CD4-positive, alpha-beta T cell treated with Interleukin-2 at 100 ng/mL for 4 hours (primary cell): ENCODE data around the gene XIRP1.
"Not testable (repeated sequence)": the region's sequence is repeated elsewhere in the genome, so short reads cannot be mapped to it uniquely, and the experiment has no call there.

Experiments used
- DNase-seq: peaks from one replicate; pipeline ENCODE4 v3.0.0-alpha.2; 2020; ENCODE audit warnings: low spot score

The XIRP1 gene

GRCh38 chr3:39185326-39185958 lies 7.0 kb downstream of the XIRP1 start:
- no peak for DNase-seq

DNA sequence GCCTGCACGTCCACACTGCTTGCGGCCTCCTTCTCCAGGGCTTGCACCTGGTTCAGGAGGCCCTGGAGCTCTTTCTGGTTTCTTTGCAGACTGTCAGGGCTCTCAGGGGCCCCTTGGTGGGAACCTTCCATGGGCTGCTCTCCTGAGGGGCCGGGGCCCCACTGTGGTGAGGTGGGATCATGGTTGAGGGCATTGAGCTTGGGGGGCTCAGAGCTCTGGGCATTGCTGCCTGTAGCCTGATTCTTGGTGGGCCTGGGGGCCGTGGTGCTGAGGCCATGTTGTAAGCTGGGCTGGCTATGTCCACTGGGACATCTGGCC lies 7.5 kb downstream of the XIRP1 start:
- DNase-seq: no peak

DNA sequence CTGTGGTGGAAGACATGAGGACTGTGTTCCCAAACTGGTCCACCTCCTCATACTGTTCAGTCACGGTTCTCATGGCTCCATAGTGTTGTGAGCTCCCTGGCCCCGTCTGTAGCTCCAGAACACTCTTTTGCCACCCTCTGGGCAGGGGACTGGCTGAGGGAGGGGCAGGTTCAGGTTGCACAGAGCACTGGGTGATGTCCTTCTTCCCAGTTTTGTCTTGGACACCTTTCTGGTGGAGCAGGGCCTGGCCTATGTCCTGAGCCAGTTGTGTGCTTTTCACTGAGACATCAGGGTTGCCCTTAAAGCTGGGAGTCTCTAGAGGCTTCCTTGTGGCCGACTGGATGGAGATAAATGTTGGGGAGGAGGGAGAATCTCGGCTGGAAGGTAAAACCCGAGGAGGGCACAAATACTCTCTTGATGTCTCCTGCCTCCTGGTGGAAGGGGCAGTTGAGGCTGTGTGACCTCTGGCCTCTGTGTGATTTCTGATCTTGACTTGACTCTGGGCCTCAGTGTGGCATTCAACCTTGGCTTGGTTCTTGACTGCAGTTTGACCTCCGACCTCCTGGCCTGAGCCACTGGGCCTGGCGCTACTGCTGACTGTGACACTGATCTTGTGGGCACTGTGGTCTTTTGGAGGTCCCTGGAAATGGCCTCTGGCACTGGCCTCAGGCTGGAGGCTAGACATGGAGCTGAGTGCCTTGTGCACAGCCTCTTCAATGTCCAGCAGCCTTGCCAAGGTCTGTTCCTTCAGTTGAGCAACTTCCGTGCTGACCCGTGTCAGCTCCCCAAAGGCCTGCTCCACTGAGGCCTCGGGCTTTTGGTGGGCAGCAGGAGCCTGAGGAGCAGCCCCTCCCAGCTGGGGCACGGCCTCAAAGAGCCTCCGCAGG lies 8.1 kb downstream of the XIRP1 start:
- no peak for DNase-seq

GRCh38 chr3:39183211-39184080 lies 8.9 kb downstream of the XIRP1 start:
- DNase-seq: no peak

DNA sequence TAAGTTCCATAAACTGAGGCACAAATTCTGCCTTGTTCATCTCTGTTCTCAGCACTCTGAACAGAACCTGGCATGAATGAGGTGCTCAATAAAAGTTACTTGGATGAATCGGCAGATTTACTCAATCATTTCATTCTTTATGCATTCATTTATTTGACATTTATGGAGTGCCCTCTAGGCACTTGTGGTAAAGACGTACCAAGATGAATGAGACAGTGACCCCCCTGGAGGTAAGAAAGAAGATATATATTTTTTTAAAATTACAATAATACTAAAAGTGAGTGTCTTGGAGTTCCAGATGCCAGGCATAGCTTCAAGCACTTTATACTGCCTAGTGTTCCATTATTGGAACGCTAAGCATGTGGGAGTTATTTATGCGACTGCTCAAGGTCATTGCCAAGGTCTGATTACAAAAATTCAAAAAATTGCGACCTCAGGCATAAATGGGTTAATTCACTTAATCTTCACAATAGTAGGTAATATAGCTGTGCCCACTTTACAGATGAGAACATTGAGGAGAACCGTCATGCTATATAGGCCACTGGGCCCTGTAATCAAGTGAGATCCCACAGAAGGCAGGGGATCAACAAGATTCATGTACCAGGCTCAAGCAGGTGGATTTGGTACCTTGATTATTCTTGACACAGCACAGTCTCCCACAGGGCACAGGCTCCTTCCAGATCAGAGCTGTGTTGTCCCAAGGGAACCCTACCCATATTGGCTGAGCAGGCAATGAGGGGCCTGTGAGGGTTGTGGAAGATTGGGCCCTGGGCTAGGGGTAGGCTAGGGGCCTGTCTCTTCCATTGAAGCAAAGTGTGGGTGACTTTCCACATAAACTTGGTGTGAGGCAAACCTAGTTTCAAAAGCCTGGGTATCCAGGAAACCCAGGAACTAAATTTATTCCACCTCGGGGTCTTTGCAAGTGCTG lies 10.7 kb downstream of the XIRP1 start:
- peak; percentile 14 for DNase-seq

DNA sequence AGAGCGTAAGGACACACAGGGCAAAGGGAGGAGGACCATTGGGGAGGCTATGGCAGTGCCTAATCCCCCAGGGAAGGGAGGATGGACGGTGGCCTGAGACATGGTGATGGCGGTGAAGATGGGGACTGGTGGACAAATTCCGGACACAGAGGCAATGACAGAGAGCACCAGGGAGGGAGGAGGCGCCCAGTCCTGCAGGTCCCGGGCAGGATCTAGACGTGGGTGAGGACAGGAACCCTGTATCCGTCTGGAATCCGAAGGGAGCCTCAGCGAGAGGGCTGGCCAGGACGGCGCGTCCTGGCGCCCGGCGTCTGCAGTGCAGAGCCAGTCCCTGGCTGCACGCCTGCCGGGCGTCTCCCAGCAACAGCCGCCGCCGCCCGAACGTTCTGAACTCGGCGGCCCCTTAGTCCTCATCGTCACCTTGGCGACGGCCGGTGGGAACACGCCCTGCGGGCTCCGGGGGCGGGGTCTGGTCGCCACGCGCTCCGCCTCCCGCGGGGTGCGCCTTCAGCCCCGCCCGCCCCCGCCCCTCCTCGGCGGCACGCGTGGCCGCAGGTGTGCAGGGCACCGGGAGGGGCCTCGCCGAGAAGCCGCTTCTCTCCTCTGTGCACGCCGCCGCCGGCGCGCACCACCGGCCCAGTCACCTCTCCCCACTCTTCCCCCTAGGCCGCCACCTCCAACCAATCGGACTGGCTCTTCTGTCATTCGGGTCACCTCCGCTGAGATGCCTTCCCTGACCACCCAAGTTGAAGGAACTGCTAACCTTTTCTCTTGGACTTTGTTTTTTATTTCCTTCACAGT lies 11.6 kb downstream of the XIRP1 start:
- peak; percentile 94 for DNase-seq

DNA sequence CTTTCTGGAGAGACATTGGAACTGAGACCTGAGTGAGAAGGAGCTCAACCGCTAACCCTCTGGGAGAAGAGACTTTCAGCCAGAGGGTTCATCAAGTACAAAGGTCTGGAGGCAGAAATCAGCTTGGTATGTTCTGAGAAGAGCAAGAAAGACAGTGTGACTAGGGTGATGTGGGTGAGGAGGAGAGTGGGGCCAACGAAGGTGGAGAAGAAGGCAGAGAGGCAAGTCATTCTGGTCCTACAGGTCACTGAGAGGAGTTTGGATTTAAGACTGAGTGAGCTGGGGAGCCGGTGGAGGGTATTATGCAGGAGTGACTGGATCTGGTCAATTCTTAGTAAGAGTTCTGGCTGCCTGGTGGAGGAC lies 12.2 kb downstream of the XIRP1 start:
- peak; percentile 9 for DNase-seq

- DNase-seq: no peak
Measured at GRCh38 chr3:39178553-39178952, 13.8 kb downstream of the XIRP1 start.

DNA sequence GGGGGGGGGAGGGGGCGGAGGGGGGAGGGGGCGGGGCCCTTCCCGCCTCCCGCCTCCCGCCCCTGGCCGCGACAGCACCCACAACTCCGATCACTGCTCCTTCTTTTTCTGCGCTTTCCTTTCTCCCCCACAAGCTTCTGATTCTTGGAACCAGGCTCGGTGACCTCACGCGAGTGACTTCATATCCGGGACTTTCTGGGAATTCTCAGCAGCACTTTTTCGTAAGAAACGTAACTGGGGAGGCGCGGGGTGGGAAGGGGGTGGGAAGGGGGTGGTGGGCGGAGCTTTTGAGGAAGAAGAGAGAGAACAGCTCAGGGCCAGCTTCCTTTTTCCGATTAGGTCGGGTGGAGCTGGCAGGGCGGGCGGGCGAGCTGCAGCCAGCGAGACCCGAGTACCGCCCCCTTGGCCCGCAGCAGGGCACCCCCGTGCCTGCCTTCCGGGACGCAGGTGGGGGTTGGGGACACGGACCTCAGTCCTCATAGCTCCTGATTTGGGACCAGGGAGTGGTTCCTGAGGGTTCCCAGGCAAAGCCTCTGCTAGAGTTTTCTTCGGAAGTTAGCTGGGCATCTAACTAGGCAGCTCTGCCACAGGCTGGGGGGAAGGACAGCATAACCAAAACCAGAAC lies 14.6 kb downstream of the XIRP1 start:
- peak; percentile 93 for DNase-seq

DNA sequence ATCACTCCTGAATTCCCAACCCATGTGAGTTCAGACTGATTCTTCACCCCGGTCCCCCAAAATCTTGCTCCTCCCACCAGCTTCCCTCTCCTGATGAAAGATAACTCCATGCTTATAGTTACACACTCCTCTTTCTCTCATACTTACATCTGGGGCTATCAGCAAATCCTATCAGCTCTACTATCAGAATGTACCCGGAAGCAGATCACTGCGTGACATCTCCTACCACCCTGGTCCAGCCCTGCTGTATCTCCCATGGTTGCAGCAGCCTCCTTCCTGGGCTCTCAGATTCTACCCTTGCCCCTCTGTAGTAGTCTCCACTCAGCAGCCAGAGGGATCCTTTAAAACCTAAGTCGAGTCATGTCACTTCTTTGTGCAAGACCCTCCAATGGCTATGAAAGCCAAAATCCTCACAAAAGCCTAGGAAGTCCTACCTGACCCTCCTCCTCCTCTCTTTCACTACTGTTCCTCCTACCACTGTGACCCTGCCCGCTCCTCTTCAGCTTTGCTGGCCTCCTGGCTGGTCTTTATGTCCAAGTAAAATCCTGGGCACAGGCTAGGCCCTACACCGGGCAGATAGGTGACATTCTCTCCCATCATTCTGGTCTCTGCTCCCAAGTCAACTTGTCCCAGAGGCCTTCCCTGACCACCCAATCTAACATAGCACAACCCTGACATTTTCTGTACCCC lies 16.2 kb downstream of the XIRP1 start:
- no peak for DNase-seq

- DNase-seq: no peak
Measured at GRCh38 chr3:39173318-39174125, 18.9 kb downstream of the XIRP1 start.

DNA sequence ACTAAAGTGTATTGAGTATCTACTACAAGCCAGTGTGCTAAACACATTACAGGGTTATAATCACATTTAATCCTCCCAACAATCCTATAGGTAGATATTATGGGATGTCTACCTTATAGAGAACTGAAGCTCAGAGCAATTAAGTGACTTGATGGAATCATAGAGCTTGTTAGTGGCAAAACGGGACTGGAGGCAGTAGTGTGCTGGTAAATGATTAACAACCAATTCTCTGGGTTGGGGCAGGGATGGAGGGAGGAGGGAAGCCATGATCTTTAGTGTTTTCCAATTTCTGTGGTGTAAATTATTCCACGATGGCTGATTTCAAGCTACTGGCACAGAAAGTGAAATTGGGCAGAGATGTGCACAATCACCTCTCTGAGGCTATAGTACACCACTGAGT lies 20.5 kb downstream of the XIRP1 start:
- DNase-seq: no peak

- DNase-seq: not testable (repeated sequence)
Measured at GRCh38 chr3:39170877-39171276, 21.5 kb downstream of the XIRP1 start.

GRCh38 chr3:39170461-39170860 lies 21.9 kb downstream of the XIRP1 start:
- no peak for DNase-seq

- DNase-seq: no peak
Measured at GRCh38 chr3:39169712-39170111, 22.7 kb downstream of the XIRP1 start.

DNA sequence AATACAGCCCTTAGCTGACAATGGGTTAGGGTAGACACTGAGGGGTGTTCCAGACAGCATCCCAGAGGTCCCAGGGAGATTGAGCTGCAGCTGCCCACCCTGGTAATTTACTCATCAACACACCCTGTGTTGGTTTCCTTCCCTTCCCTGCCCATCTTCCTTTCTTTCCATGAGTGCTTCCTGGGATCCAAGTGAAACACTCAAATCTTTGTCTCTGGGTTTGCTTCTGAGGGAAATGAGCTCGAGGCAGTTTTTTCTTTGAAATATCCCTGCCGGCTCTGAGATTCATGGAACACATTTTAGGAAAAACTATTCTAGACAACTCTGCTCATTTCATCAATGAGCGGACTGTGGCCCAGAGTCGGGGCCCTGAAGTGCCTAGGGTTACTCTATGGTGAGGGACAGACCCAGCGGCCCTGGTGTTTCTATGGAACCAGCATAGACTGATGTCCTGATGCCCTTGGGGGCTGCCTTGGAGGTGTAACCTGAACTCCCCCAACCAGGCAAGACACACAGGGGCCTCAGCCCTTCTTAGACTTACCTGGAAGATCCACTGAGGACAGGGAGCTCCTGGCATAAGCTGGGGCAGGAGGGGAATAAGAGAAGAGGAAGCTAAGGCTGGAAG lies 24.1 kb downstream of the XIRP1 start:
- no peak for DNase-seq

GRCh38 chr3:39166932-39167532 lies 25.4 kb downstream of the XIRP1 start:
- no peak for DNase-seq

GRCh38 chr3:39166134-39166710 lies 26.2 kb downstream of the XIRP1 start:
- DNase-seq: no peak
